GM12872 (cell line): ENCODE measurements around the gene KMT5B.

Experiments used
- CTCF ChIP-seq: IDR thresholded peaks from 3 replicates; pipeline ENCODE4 v1.5.1; 2011; ENCODE audit warnings: low read depth, mild to moderate bottlenecking, low read length, moderate library complexity; ENCODE audit not compliant: insufficient read depth

The KMT5B gene

GRCh38 chr11:68213135-68213515, at the start of gene KMT5B:
Gene KMT5B, minus strand, starts transcription at chr11:68213296. Its CDS starts 23,220 bp downstream, at chr11:68190076.
- TF ChIP-seq CTCF: no peak

GRCh38 chr11:68262544-68262827, 49.4 kb upstream of the KMT5B start:
- no peak for TF ChIP-seq CTCF

GRCh38 chr11:68261749-68262543, 48.9 kb upstream of the KMT5B start:
- TF ChIP-seq CTCF: no peak

GRCh38 chr11:68261006-68261405, 47.9 kb upstream of the KMT5B start:
- no peak for TF ChIP-seq CTCF

- TF ChIP-seq CTCF: no peak
Observed at GRCh38 chr11:68260484-68260883, 47.4 kb upstream of the KMT5B start.

GRCh38 chr11:68259122-68259959, 46.2 kb upstream of the KMT5B start:
- TF ChIP-seq CTCF: no peak

GRCh38 chr11:68258363-68258765, 45.3 kb upstream of the KMT5B start:
- no peak for TF ChIP-seq CTCF
